H1 (cell line): Measurements from ENCODE around the gene FADS2. TPM values are rescaled to one million over a fixed set of nuclear protein-coding genes. Genes with fewer than 3 reads are reported as not detected.

ENCODE experiments used
- CTCF ChIA-PET: fragments of 300-600 bp; sonication (Branson Sonifier 250); formaldehyde crosslinking; loops from one replicate; lab custom pipeline; 2021; ENCODE audit not compliant: partially characterized antibody; lab: Charles Lee
- POLR2A ChIA-PET: fragments of 300-600 bp; sonication (Branson Sonifier 250); formaldehyde crosslinking; loops from one replicate; lab custom pipeline; 2021; ENCODE audit warnings: inconsistent platforms; ENCODE audit not compliant: partially characterized antibody; lab: Charles Lee
- DNase-seq, 2 experiments: peaks; one replicate each; pipeline versions ENCODE4 v3.0.0 to v3.0.0-alpha.2; 2010 to 2022; ENCODE audit warnings: low spot score in 2 of 2, low read depth in 1 of 2, mixed read lengths in 1 of 2
- FAIRE-seq: peaks from 2 replicates; lab custom pipeline; 2011; peaks lifted over from hg19 to GRCh38; lab: Jason Lieb, UNC
- H2AFZ ChIP-seq: 2 replicates; pipeline ENCODE4 v1.8.1; 2012; ENCODE audit warnings: low read length, inconsistent platforms
- H2AK5ac ChIP-seq: 2 replicates; pipeline ENCODE4 v1.6.1; 2013; ENCODE audit warnings: low read depth, low read length
- H2BK120ac ChIP-seq: replicated peaks from 2 replicates; pipeline ENCODE3; 2013; ENCODE audit warnings: low read depth, low read length, inconsistent platforms
- H2BK12ac ChIP-seq: 2 replicates; pipeline ENCODE4 v1.6.1; 2013; ENCODE audit warnings: low read depth, low read length
- H2BK15ac ChIP-seq: 2 replicates; pipeline ENCODE4 v1.6.1; 2013; ENCODE audit warnings: low read length
- H2BK20ac ChIP-seq: 2 replicates; pipeline ENCODE4 v1.6.1; 2013; ENCODE audit warnings: low read length
- H2BK5ac ChIP-seq: 2 replicates; pipeline ENCODE4 v1.6.1; 2013; ENCODE audit warnings: low read depth, low read length
- H3K14ac ChIP-seq: 2 replicates; pipeline ENCODE4 v1.6.1; 2013; ENCODE audit warnings: inconsistent platforms; ENCODE audit not compliant: insufficient read length
- H3K18ac ChIP-seq: 2 replicates; pipeline ENCODE4 v1.6.1; 2013; ENCODE audit warnings: low read length; ENCODE audit errors: extremely low read depth
- H3K23ac ChIP-seq: 2 replicates; pipeline ENCODE4 v1.6.1; 2013; ENCODE audit warnings: inconsistent platforms; ENCODE audit not compliant: insufficient read length
- H3K23me2 ChIP-seq: 2 replicates; pipeline ENCODE4 v1.6.1; 2013; ENCODE audit warnings: low read depth, low read length
- H3K27ac ChIP-seq: 2 replicates; pipeline ENCODE4 v1.6.1; 2011; ENCODE audit warnings: low read depth, low read length, inconsistent platforms
- H3K27me3 ChIP-seq, 4 experiments: replicated peaks in 1 of 4; 1 replicate in 1 of 4; 2 replicates in 3 of 4; pipeline versions ENCODE4 v1.6.1 to v1.8.1; 2011 to 2013; ENCODE audit warnings: low read length in 3 of 4, mild to moderate bottlenecking in 3 of 4, inconsistent platforms in 2 of 4, mixed read lengths in 2 of 4, moderate library complexity in 1 of 4; ENCODE audit not compliant: control insufficient read depth in 3 of 4, insufficient read depth in 3 of 4; ENCODE audit errors: extremely low read depth in 1 of 4
- H3K36me3 ChIP-seq, 4 experiments: 2 replicates each; pipeline versions ENCODE4 v1.6.1 to v1.8.1; 2011 to 2013; ENCODE audit warnings: mild to moderate bottlenecking in 4 of 4, low read length in 3 of 4, moderate library complexity in 2 of 4, control low read depth in 1 of 4, inconsistent platforms in 1 of 4; ENCODE audit not compliant: insufficient read depth in 4 of 4, control insufficient read depth in 2 of 4
- H3K4ac ChIP-seq: replicated peaks from 2 replicates; pipeline ENCODE3; 2013; ENCODE audit warnings: low read length, low read depth, mixed read lengths, inconsistent platforms; ENCODE audit not compliant: insufficient read length
- H3K4me1 ChIP-seq, 4 experiments: replicated peaks in 1 of 4; 1 replicate in 1 of 4; 2 replicates in 3 of 4; pipeline versions ENCODE4 v1.6.1 to v1.8.1; 2011 to 2013; ENCODE audit warnings: low read length in 3 of 4, inconsistent platforms in 2 of 4, mixed read lengths in 1 of 4; ENCODE audit not compliant: insufficient read depth in 4 of 4, control insufficient read depth in 3 of 4
- H3K4me2 ChIP-seq, 2 experiments: 2 replicates each; pipeline versions ENCODE4 v1.6.1 to v1.8.1; 2011 to 2013; ENCODE audit warnings: low read depth in 2 of 2, low read length in 2 of 2, control low read depth in 1 of 2, inconsistent platforms in 1 of 2, mild to moderate bottlenecking in 1 of 2; ENCODE audit not compliant: insufficient read depth in 1 of 2
- H3K4me3 ChIP-seq, 4 experiments: fragments of 200-600, 300-600 bp in 1 of 4; sonication (generic), shearing (Covaris generic), sonication (Bioruptor Twin) in 1 of 4; 2 replicates each; pipeline versions ENCODE4 v1.5.1 to v1.8.1; 2011 to 2016; ENCODE audit warnings: low read length in 4 of 4, low read depth in 3 of 4, control low read depth in 2 of 4, inconsistent platforms in 2 of 4, mild to moderate bottlenecking in 2 of 4, mixed read lengths in 1 of 4, moderate library complexity in 1 of 4; ENCODE audit not compliant: insufficient read depth in 2 of 4; ENCODE audit errors: extremely low read depth in 1 of 4
- H3K56ac ChIP-seq: replicated peaks from 2 replicates; pipeline ENCODE3; 2013; ENCODE audit warnings: low read depth, mild to moderate bottlenecking, mixed read lengths, low read length, inconsistent platforms; ENCODE audit not compliant: insufficient read length
- H3K79me1 ChIP-seq: 2 replicates; pipeline ENCODE4 v1.6.1; 2013; ENCODE audit warnings: low read depth, low read length, control low read depth
- H3K79me2 ChIP-seq, 2 experiments: 2 replicates each; pipeline versions ENCODE4 v1.6.1 to v1.8.1; 2012 to 2013; ENCODE audit warnings: low read length in 2 of 2, mild to moderate bottlenecking in 2 of 2, inconsistent platforms in 1 of 2; ENCODE audit not compliant: insufficient read depth in 2 of 2, control insufficient read depth in 1 of 2
- H3K9ac ChIP-seq, 4 experiments: replicated peaks in 1 of 4; 1 replicate in 1 of 4; 2 replicates in 3 of 4; pipeline versions ENCODE4 v1.6.1 to v1.8.1; 2011 to 2013; ENCODE audit warnings: low read depth in 3 of 4, low read length in 3 of 4, control low read depth in 2 of 4, mild to moderate bottlenecking in 2 of 4, moderate library complexity in 2 of 4, inconsistent platforms in 1 of 4; ENCODE audit errors: extremely low read depth in 1 of 4
- H3K9me3 ChIP-seq, 2 experiments: 2 replicates each; pipeline versions ENCODE4 v1.6.1 to v1.8.1; 2012 to 2013; ENCODE audit warnings: mild to moderate bottlenecking in 2 of 2, moderate library complexity in 2 of 2, control low read depth in 1 of 2, inconsistent platforms in 1 of 2, low read depth in 1 of 2, low read length in 1 of 2, mixed read lengths in 1 of 2; ENCODE audit not compliant: insufficient read depth in 2 of 2
- H4K20me1 ChIP-seq, 2 experiments: replicated peaks in 1 of 2; 2 replicates each; pipeline versions ENCODE3 to v1.8.1; 2011 to 2013; ENCODE audit warnings: inconsistent platforms in 2 of 2, low read length in 2 of 2, mild to moderate bottlenecking in 1 of 2; ENCODE audit not compliant: insufficient read depth in 2 of 2, control insufficient read depth in 1 of 2
- H4K5ac ChIP-seq: 2 replicates; pipeline ENCODE4 v1.6.1; 2013; ENCODE audit warnings: low read length, low read depth, mixed read lengths, inconsistent platforms; ENCODE audit not compliant: insufficient read length
- H4K8ac ChIP-seq: 2 replicates; pipeline ENCODE4 v1.8.0; 2013; ENCODE audit warnings: mild to moderate bottlenecking, moderate library complexity, low read length, inconsistent platforms; ENCODE audit not compliant: insufficient read depth; ENCODE audit errors: extremely low read depth
- H4K91ac ChIP-seq: replicated peaks from 2 replicates; pipeline ENCODE3; 2013; ENCODE audit warnings: low read length, mixed read lengths, inconsistent platforms; ENCODE audit not compliant: insufficient read length
- ASH2L ChIP-seq: fragments of 200-600, 300-600 bp; sonication (generic); IDR thresholded peaks from one replicate; pipeline ENCODE4 v1.7.1; 2017; ENCODE audit warnings: low read length
- CREB1 ChIP-seq: IDR thresholded peaks from 2 replicates; pipeline ENCODE4 v1.6.1; 2012; ENCODE audit warnings: inconsistent platforms
- JUN ChIP-seq: IDR thresholded peaks from 2 replicates; pipeline ENCODE4 v1.6.1; 2011; ENCODE audit warnings: low read depth, mild to moderate bottlenecking, improper control_type of control experiment, low read length
- POLR2A ChIP-seq, 2 experiments: IDR thresholded peaks; 1 replicate in 1 of 2; 2 replicates in 1 of 2; pipeline ENCODE4 v1.6.1; 2011; ENCODE audit warnings: low read depth in 2 of 2, low read length in 2 of 2, mild to moderate bottlenecking in 2 of 2; ENCODE audit errors: control extremely low read depth in 1 of 2
- POLR2AphosphoS5 ChIP-seq: IDR thresholded peaks from 2 replicates; pipeline ENCODE4 v1.6.1; 2011; ENCODE audit warnings: low read depth, low read length
- RBBP5 ChIP-seq: IDR thresholded peaks from 2 replicates; pipeline ENCODE4 v1.7.1; 2012; ENCODE audit warnings: low read depth, mild to moderate bottlenecking, inconsistent platforms, low read length, moderate library complexity, borderline replicate concordance
- RNF2 ChIP-seq: fragments of 200-900, 300-1000 bp; sonication (generic); IDR thresholded peaks from 2 replicates; pipeline ENCODE4 v1.7.1; 2016; ENCODE audit warnings: borderline replicate concordance, low read depth, mild to moderate bottlenecking, antibody characterized with exemption, low read length; ENCODE audit not compliant: poor library complexity, severe bottlenecking; ENCODE audit errors: missing control alignments
- SUZ12 ChIP-seq: fragments of 200-600 bp; sonication (generic); IDR thresholded peaks from 2 replicates; pipeline ENCODE4 v1.6.1; 2012; ENCODE audit warnings: mild to moderate bottlenecking, inconsistent platforms, low read length, moderate library complexity, mixed read lengths
- WGBS, 2 experiments: shearing (Covaris generic) in 1 of 2; methylation state at CpG; one replicate each; pipeline versions ENCODE4 v1.1.6 to v1.1.7; 2013 to 2015; ENCODE audit warnings: low lambda C conversion rate in 2 of 2, mixed read lengths in 2 of 2, inconsistent platforms in 1 of 2, low coverage in 1 of 2, missing lambda C conversion rate in 1 of 2; ENCODE audit not compliant: insufficient replicate concordance in 2 of 2, insufficient coverage in 1 of 2, insufficient read length in 1 of 2; ENCODE audit errors: extremely low coverage in 1 of 2, missing lambda C conversion rate in 1 of 2; 5-methylcytosine and 5-hydroxymethylcytosine counted together
- polyA plus RNA-seq, 7 experiments: library from polyadenylated mRNA; depleted of rRNA in 3 of 7; stranded (reverse) in 5 of 7; unstranded in 2 of 7; fragments of >200 nt in 5 of 7; fragments of 200-250 nt in 2 of 7; gene quantifications; 1 replicate in 5 of 7; 2 replicates in 1 of 7; 4 replicates in 1 of 7; pipeline versions ENCODE4 v1.2.1 to v1.2.3, GENCODE V29; 2011 to 2013; ENCODE audit warnings: missing spikeins in 2 of 7, mixed read lengths in 2 of 7
- total RNA-seq: library from RNA; stranded (reverse); fragmentation: NEBNext Ultra II Directional; extraction: Animal tissue kit (Norgen Biotek cat#: 25700); gene quantifications from 2 replicates; pipeline ENCODE4 v1.2.1, GENCODE V29; 2021
- TF ChIP-seq, protein P1 (sequence below): IDR thresholded peaks from 2 replicates; pipeline ENCODE4 v1.6.1; 2012; ENCODE audit warnings: inconsistent platforms
- TF ChIP-seq, protein P2 (sequence below): IDR thresholded peaks from 2 replicates; pipeline ENCODE4 v1.6.1; 2012; ENCODE audit warnings: inconsistent platforms

FADS2 gene
- total and polyA plus RNA-seq, 2 of the 8 experiments (the other 6 are each of a cell fraction or from before 2014, with no cell fraction given), result 499 to 701 TPM

GRCh38 chr11:61828379-61828628, 204 bp downstream of the FADS2 start:
- no peak for FAIRE-seq
- peak overlapping the region; percentile 100 for H3K18ac ChIP-seq
- H3K79me2 ChIP-seq, result peaks cover 29 to 51% of the 10 kb centered on the region in 2 experiments
- peak overlapping the region; percentile 96 to 98 for H3K4me2 ChIP-seq
- H3K4ac ChIP-seq, result peak overlapping the region; percentile 86
- H3K27ac ChIP-seq, result peak overlapping the region; percentile 74
- no peak overlapping the region for H2BK20ac ChIP-seq
- H3K23me2 ChIP-seq, result peaks cover 14% of the 10 kb centered on the region
- H2BK15ac ChIP-seq, result peak overlapping the region; percentile 90; the same call in 1 of the 2 replicates
- peak overlapping the region; percentile 77 to 96 (median 86) for H3K4me3 ChIP-seq
- peaks cover 10 to 29% of the 10 kb centered on the region in 2 experiments for H4K20me1 ChIP-seq
- H2BK120ac ChIP-seq, result peak overlapping the region; percentile 66
- H2AK5ac ChIP-seq, result 0 out of 2 replicates have a peak overlapping the region, but pooled peaks have one; percentile 28
- ChIA-PET POLR2A (interaction anchor here (0.7 to 9.9 kb wide), 14 partner anchors 11 to 115 kb away, joined by 3 to 210 read pairs (median 7); partner anchors contain the start of genes FADS1, FEN1 and TMEM258), CTCF (interaction anchor here (0.9 to 3.2 kb wide), 8 partner anchors 10 to 38 kb away, joined by 3 to 16 read pairs (median 4); partner anchors contain the start of gene FADS1)
- H3K4me1 ChIP-seq, result peaks cover 9 to 34% (median 21%) of the 10 kb centered on the region in 4 experiments
- peaks cover under 1 to 4% (median 4%) of the 10 kb centered on the region in 4 experiments; a peak in 2 of 8 replicates for H3K36me3 ChIP-seq
- WGBS, 2 experiments, result 3% methylated on average over 16 of the region's 16 CpGs; no CpG with 5 or more reads in 1 of the 2 experiments
- H3K9ac ChIP-seq, result peak overlapping the region; percentile 82 to 88 (median 84)
- H3K9me3 ChIP-seq, result no peaks in the 10 kb centered on the region
- no peak overlapping the region for H3K14ac ChIP-seq
- peak overlapping the region; percentile 98 for H3K56ac ChIP-seq
- peak overlapping the region; percentile 99 for H4K91ac ChIP-seq
- H4K5ac ChIP-seq, result peak overlapping the region; percentile 19
- no peak for DNase-seq
- peak overlapping the region; percentile 71 for H2BK5ac ChIP-seq
- H2AFZ ChIP-seq, result no peak overlapping the region
- no peak overlapping the region for H3K23ac ChIP-seq
- H3K79me1 ChIP-seq, result peaks cover 15% of the 10 kb centered on the region
- no peaks in the 10 kb centered on the region for H3K27me3 ChIP-seq
- peak overlapping the region; percentile 91 for H4K8ac ChIP-seq
- no peak for TF ChIP-seq JUN
- TF ChIP-seq RNF2, result no peak
- no peak for TF ChIP-seq RBBP5
- peak in 1 of 2 experiments; percentile 54; a peak in 1 of 3 replicates for TF ChIP-seq POLR2A (IDR thresholded peaks at IDR 0.05; ENCODE audit: control extremely low read depth in 1 of 2, low read depth in 2 of 2, low read length in 2 of 2)
- no peak for TF ChIP-seq ASH2L
- TF ChIP-seq, protein P1, sequence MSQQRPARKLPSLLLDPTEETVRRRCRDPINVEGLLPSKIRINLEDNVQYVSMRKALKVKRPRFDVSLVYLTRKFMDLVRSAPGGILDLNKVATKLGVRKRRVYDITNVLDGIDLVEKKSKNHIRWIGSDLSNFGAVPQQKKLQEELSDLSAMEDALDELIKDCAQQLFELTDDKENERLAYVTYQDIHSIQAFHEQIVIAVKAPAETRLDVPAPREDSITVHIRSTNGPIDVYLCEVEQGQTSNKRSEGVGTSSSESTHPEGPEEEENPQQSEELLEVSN, result no peak
- peak; percentile 69; the same call in 1 of the 2 replicates for TF ChIP-seq POLR2AphosphoS5
- TF ChIP-seq, protein P2, sequence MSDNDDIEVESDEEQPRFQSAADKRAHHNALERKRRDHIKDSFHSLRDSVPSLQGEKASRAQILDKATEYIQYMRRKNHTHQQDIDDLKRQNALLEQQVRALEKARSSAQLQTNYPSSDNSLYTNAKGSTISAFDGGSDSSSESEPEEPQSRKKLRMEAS, result 0 out of 2 replicates have a peak, but pooled peaks have one; percentile 30
- TF ChIP-seq CREB1, result no peak
- no peak for TF ChIP-seq SUZ12
- TF ChIP-seq, all 59 proteins: peak for 3
- no peak overlapping the region; the same call in 1 of the 2 replicates for H2BK12ac ChIP-seq
